ENCODE measurements around the gene COX5B.
"Not testable (repeated sequence)": the region's sequence is repeated elsewhere in the genome, so short reads cannot be mapped to it uniquely, and the experiment has no call there.

COX5B gene

GRCh38 chr2:97673915-97674283 lies 28.0 kb downstream of the COX5B start:
- no peak for DNase-seq

GRCh38 chr2:97675430-97676113 lies 29.7 kb downstream of the COX5B start:
- no peak for DNase-seq

GRCh38 chr2:97676620-97677019 lies 30.8 kb downstream of the COX5B start:
- DNase-seq, result no peak

GRCh38 chr2:97677480-97677879 lies 31.6 kb downstream of the COX5B start:
- DNase-seq, result no peak

- DNase-seq, result no peak
Observed at GRCh38 chr2:97678298-97678697, 32.4 kb downstream of the COX5B start.

- DNase-seq, result not testable (repeated sequence)
Observed at GRCh38 chr2:97687235-97687634, 41.4 kb downstream of the COX5B start.

- no peak for DNase-seq
Observed at GRCh38 chr2:97688062-97688827, 42.4 kb downstream of the COX5B start.

- no peak for DNase-seq
Observed at GRCh38 chr2:97691166-97691565, 45.3 kb downstream of the COX5B start.

GRCh38 chr2:97693476-97693875 lies 47.6 kb downstream of the COX5B start:
- no peak for DNase-seq

- DNase-seq, result no peak
Observed at GRCh38 chr2:97695744-97696143, 49.9 kb downstream of the COX5B start.

GRCh38 chr2:97697252-97698235 lies 51.7 kb downstream of the COX5B start:
- DNase-seq, result peak; percentile 29 to 82

Data from NCI-H446 (cell line).